ENCODE results near the gene LEF1. TPM values are rescaled to one million over a fixed set of nuclear protein-coding genes. Genes with fewer than 3 reads are reported as not detected.

Gene LEF1
- polyA plus RNA-seq, 1 donor (not counting 4 experiments of a cell fraction or from before 2014, with no cell fraction given) = 1.5 TPM

DNA sequence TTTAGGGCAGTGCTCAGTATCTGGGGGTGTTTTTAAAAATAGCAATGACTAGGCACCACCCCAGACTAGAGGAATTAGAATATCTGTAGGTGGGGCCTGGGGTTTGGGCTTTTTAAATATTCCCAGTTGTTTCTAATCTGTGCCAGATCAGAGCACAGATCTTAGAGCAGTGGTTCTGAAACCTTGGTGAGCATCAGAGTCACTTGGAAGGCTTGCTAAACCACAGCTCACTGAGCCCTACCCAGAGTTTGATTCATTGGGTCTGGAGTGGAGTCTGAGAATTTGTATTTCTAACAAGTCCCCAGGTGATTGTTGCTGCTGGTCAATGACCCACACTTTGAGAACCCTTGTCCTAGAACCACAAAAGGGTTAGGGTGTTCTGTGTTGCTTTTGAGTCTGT lies 162.4 kb downstream of the LEF1 start:
- H3K27ac ChIP-seq (ENCODE audit: control insufficient read depth, insufficient read depth, low read length) = no peak overlapping the region
- no peaks in the 10 kb centered on the region for H3K27me3 ChIP-seq (ENCODE audit: control insufficient read depth, extremely low read depth, insufficient read depth, low read length)
- no peak overlapping the region for H3K4me2 ChIP-seq (ENCODE audit: control insufficient read depth, extremely low read depth, insufficient read depth, low read depth, low read length)
- dilution Hi-C loops (cut with MboI; ENCODE audit: extremely low pct_ligation_motif_present, low sequenced_read_pairs) = no loop called here
- H3K9ac ChIP-seq (ENCODE audit: control insufficient read depth, extremely low read depth, insufficient read depth, low read length) = no peak overlapping the region
- DNase-seq (ENCODE audit: low read depth, low spot score) = no peak
- no peaks in the 10 kb centered on the region for H3K9me3 ChIP-seq (ENCODE audit: control insufficient read depth, low read depth, low read length)
- H2AFZ ChIP-seq (ENCODE audit: control insufficient read depth, low read length) = no peak overlapping the region
- no peaks in the 10 kb centered on the region for H3K9me1 ChIP-seq (ENCODE audit: control insufficient read depth, extremely low read depth, insufficient read depth, low read length)
- peaks cover 5% of the 10 kb centered on the region for H3K79me2 ChIP-seq (ENCODE audit: control insufficient read depth, insufficient read depth, low read length)
- no peaks in the 10 kb centered on the region for H4K20me1 ChIP-seq (ENCODE audit: control insufficient read depth, extremely low read depth, insufficient read depth, low read length)
- TF ChIP-seq CTCF (optimal IDR thresholded peaks at IDR 0.05 in 1 of 3, IDR thresholded peaks at IDR 0.05 in 1 of 3, conservative IDR thresholded peaks at IDR 0.05 in 1 of 3; ENCODE audit: extremely low read depth in 1 of 3, insufficient read depth in 2 of 3, low read length in 3 of 3) (no peak), EZH2 (IDR thresholded peaks at IDR 0.05; ENCODE audit: low read length) (no peak)
- H3K4me1 ChIP-seq (ENCODE audit: control insufficient read depth, extremely low read depth, insufficient read depth, low read length) = no peaks in the 10 kb centered on the region
- no peak overlapping the region for H3K4me3 ChIP-seq (ENCODE audit: control insufficient read depth in 2 of 3, extremely low read depth in 1 of 3, insufficient read depth in 2 of 3, low read depth in 1 of 3, low read length in 3 of 3)
- no peak for FAIRE-seq
- H3K36me3 ChIP-seq (ENCODE audit: control insufficient read depth in 2 of 2, extremely low read depth in 1 of 2, insufficient read depth in 2 of 2, low read length in 2 of 2) = peaks cover 0 to under 1% of the 10 kb centered on the region in 2 experiments

DNA sequence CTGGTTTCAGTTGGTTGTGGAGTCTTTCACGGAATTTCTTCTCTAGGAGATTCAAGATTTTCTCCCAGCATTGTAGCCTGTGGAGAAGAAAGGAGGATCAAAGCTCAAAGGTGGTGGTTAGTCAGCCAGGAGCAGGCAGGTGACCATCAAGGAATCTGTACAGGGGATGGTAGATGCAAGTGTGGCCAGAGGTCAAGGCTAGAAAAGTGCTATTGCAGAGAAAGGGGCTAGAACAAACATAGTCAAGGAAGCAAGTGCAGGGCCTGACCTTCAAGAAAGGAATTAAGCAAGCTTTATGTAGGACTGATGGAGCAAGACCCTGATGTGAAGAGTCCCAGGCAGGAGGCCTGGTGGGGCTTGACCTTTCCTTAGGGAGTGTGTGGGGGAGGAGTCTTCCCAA lies 162.9 kb downstream of the LEF1 start:
- no peaks in the 10 kb centered on the region for H3K27me3 ChIP-seq (ENCODE audit: control insufficient read depth, extremely low read depth, insufficient read depth, low read length)
- H3K9me1 ChIP-seq (ENCODE audit: control insufficient read depth, extremely low read depth, insufficient read depth, low read length) = no peaks in the 10 kb centered on the region
- H3K9ac ChIP-seq (ENCODE audit: control insufficient read depth, extremely low read depth, insufficient read depth, low read length) = no peak overlapping the region
- H3K4me3 ChIP-seq (ENCODE audit: control insufficient read depth in 2 of 3, extremely low read depth in 1 of 3, insufficient read depth in 2 of 3, low read depth in 1 of 3, low read length in 3 of 3) = no peak overlapping the region
- DNase-seq (ENCODE audit: low read depth, low spot score) (no peak), FAIRE-seq (no peak)
- H3K36me3 ChIP-seq (ENCODE audit: control insufficient read depth in 2 of 2, extremely low read depth in 1 of 2, insufficient read depth in 2 of 2, low read length in 2 of 2) = no peaks in the 10 kb centered on the region
- H3K4me2 ChIP-seq (ENCODE audit: control insufficient read depth, extremely low read depth, insufficient read depth, low read depth, low read length) = no peak overlapping the region
- peaks cover 5% of the 10 kb centered on the region for H3K79me2 ChIP-seq (ENCODE audit: control insufficient read depth, insufficient read depth, low read length)
- H2AFZ ChIP-seq (ENCODE audit: control insufficient read depth, low read length) = no peak overlapping the region
- no peaks in the 10 kb centered on the region for H3K9me3 ChIP-seq (ENCODE audit: control insufficient read depth, low read depth, low read length)
- dilution Hi-C loops (cut with MboI; ENCODE audit: extremely low pct_ligation_motif_present, low sequenced_read_pairs) = no loop called here
- H4K20me1 ChIP-seq (ENCODE audit: control insufficient read depth, extremely low read depth, insufficient read depth, low read length) = no peaks in the 10 kb centered on the region
- TF ChIP-seq EZH2 (IDR thresholded peaks at IDR 0.05; ENCODE audit: low read length) (no peak), CTCF (optimal IDR thresholded peaks at IDR 0.05 in 1 of 3, IDR thresholded peaks at IDR 0.05 in 1 of 3, conservative IDR thresholded peaks at IDR 0.05 in 1 of 3; ENCODE audit: extremely low read depth in 1 of 3, insufficient read depth in 2 of 3, low read length in 3 of 3) (no peak)
- no peaks in the 10 kb centered on the region for H3K4me1 ChIP-seq (ENCODE audit: control insufficient read depth, extremely low read depth, insufficient read depth, low read length)
- H3K27ac ChIP-seq (ENCODE audit: control insufficient read depth, insufficient read depth, low read length) = no peak overlapping the region
